Peyer's patch (tissue), 4 donors: ENCODE results near the gene AJAP1. TPM values are rescaled to one million over a fixed set of nuclear protein-coding genes. Genes with fewer than 3 reads are reported as not detected.

Experiments
- DNase-seq, 3 donors: peaks; one replicate each; pipeline ENCODE4 v3.0.0-alpha.2; 2017 to 2019
- H3K27ac ChIP-seq, 4 donors: fragments of 200-600 bp; sonication (generic); one replicate each; pipeline ENCODE4 v1.5.1; 2016 to 2019
- H3K27me3 ChIP-seq, 2 donors: fragments of 200-600 bp; sonication (generic); one replicate each; pipeline ENCODE4 v1.5.1; 2019
- H3K36me3 ChIP-seq, 3 donors: fragments of 200-600 bp; sonication (generic); one replicate each; pipeline ENCODE4 v1.5.1; 2016 to 2019
- H3K4me1 ChIP-seq, 4 donors: fragments of 200-600 bp; sonication (generic); one replicate each; pipeline ENCODE4 v1.5.1; 2016 to 2019
- H3K4me3 ChIP-seq, 4 donors: fragments of 200-600 bp; sonication (generic); 1 replicate in 3 of 4; 2 replicates in 1 of 4; pipeline ENCODE4 v1.5.1; 2016 to 2019; ENCODE audit warnings: mild to moderate bottlenecking in 1 of 4
- H3K9me3 ChIP-seq, 4 donors: fragments of 200-600 bp; sonication (generic); one replicate each; pipeline ENCODE4 v1.5.1; 2016 to 2019; ENCODE audit warnings: mild to moderate bottlenecking in 1 of 4
- POLR2A ChIP-seq, 2 donors: fragments of 450-650 bp; IDR thresholded peaks; one replicate each; pipeline ENCODE4 v1.5.1; 2017; ENCODE audit warnings: antibody characterized with exemption in 2 of 2, mild to moderate bottlenecking in 2 of 2, moderate library complexity in 2 of 2
- total RNA-seq, 4 donors: library from RNA; depleted of rRNA; stranded (reverse); fragments of >200 nt; gene quantifications; one replicate each; pipeline ENCODE4 v1.1.0, GENCODE V29; 2016
- TF ChIP-seq, protein P1 (sequence below), 6 experiments: fragments of 450-650 bp in 4 of 6; fragments of 200-600 bp in 2 of 6; sonication (generic) in 1 of 6; IDR thresholded peaks; one replicate each; pipeline ENCODE4 v1.5.1; 2017 to 2019; ENCODE audit warnings: antibody characterized with exemption in 6 of 6, mild to moderate bottlenecking in 3 of 6, moderate library complexity in 1 of 6

The AJAP1 gene
- total RNA-seq, 4 donors from 2014 or later, result 0.09 to 0.35 (median 0.13) TPM; not detected in 1

DNA sequence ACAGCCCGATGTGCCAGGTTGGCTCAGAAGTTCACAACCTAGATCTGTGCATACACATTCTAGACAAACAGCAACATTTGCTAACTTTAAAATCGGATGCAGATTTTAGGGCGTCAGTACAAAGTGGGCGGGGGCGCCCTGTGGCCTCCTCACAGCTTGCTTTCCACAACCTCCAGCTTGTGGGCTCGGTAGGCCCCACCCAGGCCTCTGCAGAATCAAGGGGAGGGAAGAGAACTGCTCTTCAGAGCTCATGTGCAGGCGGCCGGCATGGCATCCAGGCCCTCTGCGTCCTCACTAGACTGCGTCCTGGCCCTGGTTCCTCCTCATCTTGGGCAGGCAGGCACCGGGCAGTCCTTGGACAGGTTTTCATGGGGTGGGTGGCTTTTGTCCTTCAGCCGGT is 59.3 kb downstream of the AJAP1 start:
- H3K27ac ChIP-seq, result no peak overlapping the region
- no peak for TF ChIP-seq POLR2A (IDR thresholded peaks at IDR 0.05)
- TF ChIP-seq, protein P1, sequence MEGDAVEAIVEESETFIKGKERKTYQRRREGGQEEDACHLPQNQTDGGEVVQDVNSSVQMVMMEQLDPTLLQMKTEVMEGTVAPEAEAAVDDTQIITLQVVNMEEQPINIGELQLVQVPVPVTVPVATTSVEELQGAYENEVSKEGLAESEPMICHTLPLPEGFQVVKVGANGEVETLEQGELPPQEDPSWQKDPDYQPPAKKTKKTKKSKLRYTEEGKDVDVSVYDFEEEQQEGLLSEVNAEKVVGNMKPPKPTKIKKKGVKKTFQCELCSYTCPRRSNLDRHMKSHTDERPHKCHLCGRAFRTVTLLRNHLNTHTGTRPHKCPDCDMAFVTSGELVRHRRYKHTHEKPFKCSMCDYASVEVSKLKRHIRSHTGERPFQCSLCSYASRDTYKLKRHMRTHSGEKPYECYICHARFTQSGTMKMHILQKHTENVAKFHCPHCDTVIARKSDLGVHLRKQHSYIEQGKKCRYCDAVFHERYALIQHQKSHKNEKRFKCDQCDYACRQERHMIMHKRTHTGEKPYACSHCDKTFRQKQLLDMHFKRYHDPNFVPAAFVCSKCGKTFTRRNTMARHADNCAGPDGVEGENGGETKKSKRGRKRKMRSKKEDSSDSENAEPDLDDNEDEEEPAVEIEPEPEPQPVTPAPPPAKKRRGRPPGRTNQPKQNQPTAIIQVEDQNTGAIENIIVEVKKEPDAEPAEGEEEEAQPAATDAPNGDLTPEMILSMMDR (IDR thresholded peaks at IDR 0.05), result no peak
- H3K9me3 ChIP-seq, result no peaks in the 10 kb centered on the region
- no peak overlapping the region for H3K4me3 ChIP-seq
- no peak for DNase-seq
- H3K27me3 ChIP-seq, result no peaks in the 10 kb centered on the region
- no peaks in the 10 kb centered on the region for H3K36me3 ChIP-seq
- peaks cover 0 to 4% (median 0%) of the 10 kb centered on the region in 4 donors for H3K4me1 ChIP-seq

DNA sequence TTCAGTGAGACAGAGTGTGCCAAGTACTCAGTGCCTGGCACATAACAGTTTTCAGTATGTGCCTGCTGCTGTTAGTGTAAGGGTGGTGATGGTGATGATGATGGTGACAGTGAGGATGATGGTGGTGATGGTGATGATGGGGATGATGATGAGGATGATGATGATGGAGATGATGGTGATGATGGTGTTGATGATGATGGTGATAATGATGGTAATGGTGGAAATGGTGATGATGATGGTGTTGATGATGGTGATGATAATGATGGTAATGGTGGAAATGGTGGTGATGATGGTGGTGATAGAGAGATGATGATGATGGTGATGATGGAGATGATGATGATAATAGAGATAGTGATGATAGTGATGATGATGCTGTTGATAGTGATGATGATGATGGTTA is 62.0 kb downstream of the AJAP1 start:
- no peak for TF ChIP-seq POLR2A (IDR thresholded peaks at IDR 0.05)
- TF ChIP-seq, protein P1 (IDR thresholded peaks at IDR 0.05), result no peak
- Histone ChIP-seq H3K27ac (no peak overlapping the region), H3K9me3 (no peaks in the 10 kb centered on the region), H3K4me1 (no peaks in the 10 kb centered on the region), H3K27me3 (no peaks in the 10 kb centered on the region), H3K36me3 (no peaks in the 10 kb centered on the region), H3K4me3 (no peak overlapping the region)
- no peak for DNase-seq

DNA sequence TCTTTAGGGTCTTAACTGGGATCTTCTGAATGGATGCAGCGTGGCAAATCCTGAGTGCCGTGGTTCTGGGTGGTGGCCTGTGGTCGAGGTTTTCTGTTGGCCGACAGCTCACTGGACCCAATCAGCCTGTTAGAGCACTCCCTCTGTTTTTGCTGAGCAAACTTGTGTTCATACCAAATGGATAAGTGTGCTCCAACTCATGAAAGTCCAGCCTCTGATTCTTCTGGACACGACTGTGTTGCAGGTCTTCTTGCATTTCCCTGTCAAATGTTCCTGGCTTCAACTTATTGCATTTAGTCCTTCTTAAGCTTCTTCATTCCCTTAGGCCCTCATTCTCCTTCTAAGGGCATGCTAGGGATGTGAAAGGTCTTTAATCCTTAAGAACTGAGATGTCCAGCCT is 63.7 kb downstream of the AJAP1 start:
- DNase-seq, result no peak
- H3K27me3 ChIP-seq, result no peaks in the 10 kb centered on the region

DNA sequence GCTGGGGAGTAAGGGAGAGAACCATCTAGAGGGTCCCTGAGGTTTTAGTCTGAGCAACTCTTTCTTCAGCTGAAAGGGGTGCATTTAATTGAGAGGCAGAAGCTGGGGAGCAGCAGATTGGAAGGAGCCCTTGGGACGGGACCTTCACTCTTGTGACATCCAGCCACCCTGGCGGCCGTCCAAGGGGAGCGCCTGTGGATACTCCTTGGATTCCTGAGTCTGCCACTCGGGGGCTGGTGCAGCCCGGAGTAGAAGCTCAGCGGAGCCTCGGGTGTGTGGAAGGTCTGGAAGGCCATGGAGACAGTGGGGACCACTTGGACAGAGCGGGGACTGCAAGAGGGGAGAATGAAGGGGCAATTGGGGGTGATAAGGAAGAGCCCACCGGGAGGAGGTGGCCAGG is 68.7 kb downstream of the AJAP1 start:
- DNase-seq, result no peak
- TF ChIP-seq POLR2A (IDR thresholded peaks at IDR 0.05), result no peak
- TF ChIP-seq, protein P1 (IDR thresholded peaks at IDR 0.05), result no peak

More for the DNA sequence above, 63.7 kb downstream of the AJAP1 start:
- no peaks in the 10 kb centered on the region for H3K4me1 ChIP-seq
- no peak overlapping the region for H3K4me3 ChIP-seq
- H3K36me3 ChIP-seq, result no peaks in the 10 kb centered on the region
- TF ChIP-seq, protein P1 (IDR thresholded peaks at IDR 0.05), result no peak
- TF ChIP-seq POLR2A (IDR thresholded peaks at IDR 0.05), result no peak
- no peak overlapping the region for H3K27ac ChIP-seq
- H3K9me3 ChIP-seq, result no peaks in the 10 kb centered on the region

DNA sequence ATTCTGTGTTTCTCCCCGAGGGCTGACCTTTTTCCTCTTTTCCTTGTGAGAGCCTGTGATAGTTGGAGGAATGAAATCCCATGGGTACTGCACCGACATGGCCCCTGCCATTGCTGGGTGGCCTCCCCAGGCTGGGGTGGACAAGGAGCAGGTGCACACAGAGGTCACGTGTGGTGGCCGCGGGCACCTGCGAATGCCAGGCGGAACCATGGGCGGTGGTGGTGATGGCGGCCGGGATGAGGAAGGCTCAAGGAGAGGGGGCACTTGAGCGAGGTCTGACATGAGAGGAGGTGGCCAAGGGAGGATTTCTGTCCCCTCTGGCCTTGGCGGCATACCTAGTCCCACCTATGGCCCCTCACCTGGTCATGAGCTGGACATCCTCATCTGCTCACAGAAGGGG is 69.6 kb downstream of the AJAP1 start:
- no peaks in the 10 kb centered on the region for H3K27me3 ChIP-seq
- no peak overlapping the region for H3K4me3 ChIP-seq
- H3K4me1 ChIP-seq, result no peaks in the 10 kb centered on the region
- TF ChIP-seq POLR2A (IDR thresholded peaks at IDR 0.05), result no peak
- TF ChIP-seq, protein P1 (IDR thresholded peaks at IDR 0.05), result no peak
- no peaks in the 10 kb centered on the region for H3K9me3 ChIP-seq
- DNase-seq, result no peak
- H3K36me3 ChIP-seq, result no peaks in the 10 kb centered on the region
- H3K27ac ChIP-seq, result no peak overlapping the region

More for the DNA sequence above, 68.7 kb downstream of the AJAP1 start:
- H3K9me3 ChIP-seq, result no peaks in the 10 kb centered on the region
- H3K36me3 ChIP-seq, result no peaks in the 10 kb centered on the region
- no peaks in the 10 kb centered on the region for H3K4me1 ChIP-seq
- H3K27ac ChIP-seq, result no peak overlapping the region
- H3K4me3 ChIP-seq, result no peak overlapping the region
- H3K27me3 ChIP-seq, result no peaks in the 10 kb centered on the region

DNA sequence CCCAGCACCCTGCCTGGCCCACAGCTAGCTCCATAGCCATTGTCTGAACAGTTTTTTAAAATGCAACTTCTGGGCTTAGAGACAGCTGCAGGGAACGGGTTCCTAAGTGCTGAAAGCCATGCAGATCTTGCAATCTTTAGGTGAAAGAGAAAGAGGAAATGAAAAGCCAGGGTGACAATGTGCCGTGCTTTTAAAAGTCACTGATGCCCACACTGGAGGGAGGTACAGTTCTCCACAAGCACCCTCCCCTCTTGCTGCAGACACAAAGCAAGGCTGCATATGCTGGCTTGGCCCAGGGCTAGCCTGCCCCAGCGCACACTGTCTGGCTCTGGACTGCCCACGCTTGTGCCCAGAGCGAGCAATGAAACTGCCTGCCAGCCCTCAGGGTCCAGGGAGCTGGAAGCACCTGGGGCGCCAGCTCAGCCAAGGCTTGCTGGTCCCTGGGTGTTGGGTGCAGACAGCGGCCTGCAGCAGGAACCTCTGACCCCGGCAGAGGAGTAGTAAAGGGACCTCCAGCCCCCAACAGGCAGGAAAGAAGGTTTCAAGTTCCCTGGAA is 70.4 kb downstream of the AJAP1 start:
- TF ChIP-seq POLR2A (IDR thresholded peaks at IDR 0.05), result no peak
- TF ChIP-seq, protein P1 (IDR thresholded peaks at IDR 0.05), result no peak
- no peaks in the 10 kb centered on the region for H3K27me3 ChIP-seq
- no peak for DNase-seq
- H3K4me1 ChIP-seq, result no peaks in the 10 kb centered on the region
- no peaks in the 10 kb centered on the region for H3K9me3 ChIP-seq
- H3K36me3 ChIP-seq, result no peaks in the 10 kb centered on the region
- no peak overlapping the region for H3K27ac ChIP-seq
- no peak overlapping the region for H3K4me3 ChIP-seq
